Measurements from ENCODE around the gene SPTBN4.

Gene SPTBN4

DNA sequence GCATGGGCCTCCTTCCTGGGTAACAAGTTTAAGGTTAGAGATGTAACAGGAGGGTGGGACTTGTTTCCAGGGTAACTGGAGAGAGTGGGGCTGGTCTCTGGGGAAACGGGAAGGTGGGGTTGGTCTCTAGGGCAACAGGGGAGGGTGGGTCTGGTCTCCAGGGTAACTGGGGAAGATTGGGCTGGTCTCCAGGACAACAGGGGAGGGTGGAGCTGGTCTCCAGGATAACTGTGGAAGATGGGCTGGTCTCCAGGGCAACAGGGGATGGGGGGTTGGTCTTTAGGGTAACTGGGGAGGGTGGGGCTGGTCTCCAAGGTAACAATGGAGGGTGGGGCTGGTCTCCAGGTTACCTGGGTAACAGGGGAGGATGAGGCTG, 36.5 kb downstream of the SPTBN4 start:
- TF ChIP-seq, protein P1, sequence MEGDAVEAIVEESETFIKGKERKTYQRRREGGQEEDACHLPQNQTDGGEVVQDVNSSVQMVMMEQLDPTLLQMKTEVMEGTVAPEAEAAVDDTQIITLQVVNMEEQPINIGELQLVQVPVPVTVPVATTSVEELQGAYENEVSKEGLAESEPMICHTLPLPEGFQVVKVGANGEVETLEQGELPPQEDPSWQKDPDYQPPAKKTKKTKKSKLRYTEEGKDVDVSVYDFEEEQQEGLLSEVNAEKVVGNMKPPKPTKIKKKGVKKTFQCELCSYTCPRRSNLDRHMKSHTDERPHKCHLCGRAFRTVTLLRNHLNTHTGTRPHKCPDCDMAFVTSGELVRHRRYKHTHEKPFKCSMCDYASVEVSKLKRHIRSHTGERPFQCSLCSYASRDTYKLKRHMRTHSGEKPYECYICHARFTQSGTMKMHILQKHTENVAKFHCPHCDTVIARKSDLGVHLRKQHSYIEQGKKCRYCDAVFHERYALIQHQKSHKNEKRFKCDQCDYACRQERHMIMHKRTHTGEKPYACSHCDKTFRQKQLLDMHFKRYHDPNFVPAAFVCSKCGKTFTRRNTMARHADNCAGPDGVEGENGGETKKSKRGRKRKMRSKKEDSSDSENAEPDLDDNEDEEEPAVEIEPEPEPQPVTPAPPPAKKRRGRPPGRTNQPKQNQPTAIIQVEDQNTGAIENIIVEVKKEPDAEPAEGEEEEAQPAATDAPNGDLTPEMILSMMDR (IDR thresholded peaks at IDR 0.05; ENCODE audit: extremely low read depth, insufficient read depth, missing control alignments), result no peak
- in situ Hi-C loops (cut with MboI; ENCODE audit: low pct_unique_long_range_greater_than_20kb, low sequenced_read_pairs, unreplicated experiment), result no loop called here
- DNase-seq (ENCODE audit: low spot score), result no peak

DNA sequence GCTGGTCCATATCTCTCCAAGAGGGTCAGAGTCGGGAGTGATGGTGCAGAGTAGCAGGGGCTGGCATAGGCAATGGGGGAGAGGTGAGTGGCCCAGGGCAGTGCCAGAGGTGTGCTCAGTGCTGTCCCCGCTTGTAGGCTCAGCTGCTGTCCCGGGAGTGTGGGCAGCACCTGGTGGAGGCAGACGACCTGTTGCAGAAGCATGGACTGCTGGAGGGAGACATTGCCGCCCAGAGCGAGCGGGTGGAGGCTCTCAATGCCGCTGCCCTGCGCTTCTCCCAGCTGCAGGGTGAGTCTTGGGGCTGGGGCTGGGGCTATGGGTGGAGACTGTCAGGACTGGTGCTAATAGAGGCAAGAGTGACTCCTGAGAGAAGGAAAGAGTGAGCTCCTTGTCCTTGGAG, 39.3 kb downstream of the SPTBN4 start:
- in situ Hi-C loops (cut with MboI; ENCODE audit: low pct_unique_long_range_greater_than_20kb, low sequenced_read_pairs, unreplicated experiment), result no loop called here
- no peak for DNase-seq (ENCODE audit: low spot score)
- TF ChIP-seq, protein P1 (IDR thresholded peaks at IDR 0.05; ENCODE audit: extremely low read depth, insufficient read depth, missing control alignments), result no peak

DNA sequence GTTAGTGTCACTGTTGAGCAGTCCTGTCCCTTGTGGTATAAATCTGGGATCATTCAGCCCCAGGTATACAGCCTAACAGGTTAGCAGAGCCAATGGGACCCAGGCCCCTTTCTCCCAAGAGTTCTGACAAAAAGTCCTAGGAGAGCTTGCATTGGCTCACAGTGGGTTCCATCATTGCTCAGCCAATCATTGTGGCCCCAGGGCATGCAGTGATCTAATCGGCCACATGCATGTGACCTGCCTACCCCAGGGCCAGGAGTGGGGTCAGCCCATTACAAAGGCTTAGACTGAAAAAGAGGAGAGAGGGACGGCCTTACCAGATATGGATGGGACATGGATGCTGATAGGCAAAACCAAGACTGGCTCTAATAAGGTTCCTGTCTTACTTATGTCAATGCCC, 41.1 kb downstream of the SPTBN4 start:
- in situ Hi-C loops (cut with MboI; ENCODE audit: low pct_unique_long_range_greater_than_20kb, low sequenced_read_pairs, unreplicated experiment), result no loop called here
- no peak for DNase-seq (ENCODE audit: low spot score)
- TF ChIP-seq, protein P1 (IDR thresholded peaks at IDR 0.05; ENCODE audit: extremely low read depth, insufficient read depth, missing control alignments), result no peak

DNA sequence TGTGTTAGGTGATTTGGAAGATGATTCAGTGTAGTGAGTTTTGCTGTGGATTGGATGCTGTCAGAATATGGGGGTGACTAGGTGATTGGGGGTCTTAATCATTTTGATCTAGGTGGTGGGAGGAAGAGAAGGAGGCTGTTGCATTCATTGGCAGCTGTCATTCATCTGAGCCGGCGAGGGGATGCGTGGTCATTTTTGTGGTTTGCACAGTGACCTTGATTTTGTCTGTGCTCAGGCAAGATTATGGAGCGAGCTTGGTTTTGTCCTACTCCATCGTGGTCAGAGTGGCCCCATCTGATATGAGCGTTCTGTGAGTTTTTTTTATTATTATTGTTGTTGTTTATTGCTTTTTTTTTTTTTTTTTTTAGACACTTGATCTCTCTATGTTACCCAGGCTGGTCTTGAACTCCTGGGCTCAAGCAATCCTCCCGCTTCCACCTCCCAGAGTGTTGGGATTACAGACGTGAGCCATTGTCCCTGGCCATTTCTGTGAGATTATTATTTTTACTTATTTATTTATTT, 42.0 kb downstream of the SPTBN4 start:
- TF ChIP-seq, protein P1 (IDR thresholded peaks at IDR 0.05; ENCODE audit: extremely low read depth, insufficient read depth, missing control alignments), result no peak
- no peak for DNase-seq (ENCODE audit: low spot score)
- in situ Hi-C loops (cut with MboI; ENCODE audit: low pct_unique_long_range_greater_than_20kb, low sequenced_read_pairs, unreplicated experiment), result no loop called here

DNA sequence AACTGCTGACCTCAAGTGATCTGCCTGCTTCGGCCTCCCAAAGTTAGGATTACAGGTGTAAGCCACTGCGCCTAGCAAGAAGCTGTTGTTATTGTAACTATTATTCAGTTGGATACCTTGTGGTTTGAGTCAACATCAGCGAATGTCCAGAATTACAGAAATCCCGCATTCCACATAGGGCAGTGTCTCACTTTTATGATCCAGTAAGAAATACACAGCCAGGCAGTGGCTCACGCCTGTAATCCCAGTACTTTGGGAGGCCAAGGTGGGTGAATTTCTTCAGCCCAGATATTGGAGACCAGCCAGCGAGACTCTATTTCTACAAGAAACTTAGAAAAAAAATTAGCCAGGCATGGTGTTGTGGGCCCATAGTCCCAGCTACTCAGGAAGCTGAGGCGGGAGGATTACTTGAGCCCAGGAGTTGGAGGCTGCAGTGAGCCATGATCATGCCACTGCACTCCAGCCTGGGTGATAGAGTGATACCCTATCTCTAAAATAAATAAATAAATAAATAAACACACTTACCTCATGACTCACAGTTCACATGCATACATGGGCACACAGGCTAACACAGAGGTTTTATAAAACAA, 43.8 kb downstream of the SPTBN4 start:
- TF ChIP-seq, protein P1 (IDR thresholded peaks at IDR 0.05; ENCODE audit: extremely low read depth, insufficient read depth, missing control alignments), result no peak
- no peak for DNase-seq (ENCODE audit: low spot score)
- in situ Hi-C loops (cut with MboI; ENCODE audit: low pct_unique_long_range_greater_than_20kb, low sequenced_read_pairs, unreplicated experiment), result no loop called here

DNA sequence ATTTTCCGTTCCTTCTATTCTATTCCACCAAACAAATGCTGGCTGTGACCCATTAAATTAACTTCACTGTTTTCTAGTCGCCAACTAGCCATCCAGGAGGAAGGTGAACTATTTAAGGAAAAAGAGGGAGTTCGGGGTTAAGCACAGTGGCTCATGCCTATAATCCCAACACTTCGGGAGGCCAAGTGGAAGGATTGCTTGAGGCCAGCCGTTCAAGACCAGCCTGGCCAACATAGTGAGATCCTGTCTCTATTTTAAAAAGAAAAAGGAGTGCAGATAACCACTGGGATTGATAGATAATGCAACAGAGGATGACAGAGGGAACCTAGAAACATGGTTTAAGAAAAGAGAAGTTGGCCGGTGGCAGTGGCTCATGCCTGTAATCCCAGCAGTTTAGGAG, 44.7 kb downstream of the SPTBN4 start:
- no peak for DNase-seq (ENCODE audit: low spot score)
- in situ Hi-C loops (cut with MboI; ENCODE audit: low pct_unique_long_range_greater_than_20kb, low sequenced_read_pairs, unreplicated experiment), result no loop called here
- TF ChIP-seq, protein P1 (IDR thresholded peaks at IDR 0.05; ENCODE audit: extremely low read depth, insufficient read depth, missing control alignments), result no peak
